ENCODE results near the gene RHOB.

The RHOB gene

GRCh38 chr2:20474757-20475566 lies 28.1 kb downstream of the RHOB start:
- H3K4me1 ChIP-seq (ENCODE audit: control insufficient read depth, insufficient read depth, low read length, poor library complexity, severe bottlenecking) = no peaks in the 10 kb centered on the region
- no peak for DNase-seq
- H3K36me3 ChIP-seq (ENCODE audit: control insufficient read depth, insufficient read depth, low read length) = no peaks in the 10 kb centered on the region
- no peak overlapping the region for H3K4me3 ChIP-seq (ENCODE audit: insufficient read depth, low read depth, low read length, poor library complexity, severe bottlenecking)
- H3K27me3 ChIP-seq (replicated peaks; ENCODE audit: control insufficient read depth, insufficient read depth, low read length, poor library complexity, severe bottlenecking) = no peaks in the 10 kb centered on the region
- no peak overlapping the region for H3K27ac ChIP-seq (ENCODE audit: insufficient read depth, low read length, poor library complexity, severe bottlenecking)
- H3K9me3 ChIP-seq (ENCODE audit: control insufficient read depth, low read length) = no peaks in the 10 kb centered on the region

- Histone ChIP-seq H3K27me3 (replicated peaks; ENCODE audit: control insufficient read depth, insufficient read depth, low read length, poor library complexity, severe bottlenecking) (no peaks in the 10 kb centered on the region), H3K4me3 (ENCODE audit: insufficient read depth, low read depth, low read length, poor library complexity, severe bottlenecking) (no peak overlapping the region), H3K9me3 (ENCODE audit: control insufficient read depth, low read length) (no peaks in the 10 kb centered on the region), H3K27ac (ENCODE audit: insufficient read depth, low read length, poor library complexity, severe bottlenecking) (no peak overlapping the region), H3K4me1 (ENCODE audit: control insufficient read depth, insufficient read depth, low read length, poor library complexity, severe bottlenecking) (no peaks in the 10 kb centered on the region), H3K36me3 (ENCODE audit: control insufficient read depth, insufficient read depth, low read length) (no peaks in the 10 kb centered on the region)
- DNase-seq = no peak
Measured at GRCh38 chr2:20475567-20475952, 28.7 kb downstream of the RHOB start.

- Histone ChIP-seq H3K4me3 (ENCODE audit: insufficient read depth, low read depth, low read length, poor library complexity, severe bottlenecking) (no peak overlapping the region), H3K9me3 (ENCODE audit: control insufficient read depth, low read length) (no peaks in the 10 kb centered on the region), H3K4me1 (ENCODE audit: control insufficient read depth, insufficient read depth, low read length, poor library complexity, severe bottlenecking) (no peaks in the 10 kb centered on the region), H3K27ac (ENCODE audit: insufficient read depth, low read length, poor library complexity, severe bottlenecking) (no peak overlapping the region), H3K27me3 (replicated peaks; ENCODE audit: control insufficient read depth, insufficient read depth, low read length, poor library complexity, severe bottlenecking) (no peaks in the 10 kb centered on the region), H3K36me3 (ENCODE audit: control insufficient read depth, insufficient read depth, low read length) (no peaks in the 10 kb centered on the region)
- DNase-seq = no peak
Measured at GRCh38 chr2:20476481-20476880, 29.6 kb downstream of the RHOB start.

GRCh38 chr2:20476950-20477349 lies 30.1 kb downstream of the RHOB start:
- no peaks in the 10 kb centered on the region for H3K9me3 ChIP-seq (ENCODE audit: control insufficient read depth, low read length)
- H3K4me1 ChIP-seq (ENCODE audit: control insufficient read depth, insufficient read depth, low read length, poor library complexity, severe bottlenecking) = no peaks in the 10 kb centered on the region
- no peak overlapping the region for H3K27ac ChIP-seq (ENCODE audit: insufficient read depth, low read length, poor library complexity, severe bottlenecking)
- H3K4me3 ChIP-seq (ENCODE audit: insufficient read depth, low read depth, low read length, poor library complexity, severe bottlenecking) = no peak overlapping the region
- H3K36me3 ChIP-seq (ENCODE audit: control insufficient read depth, insufficient read depth, low read length) = no peaks in the 10 kb centered on the region
- no peak for DNase-seq
- H3K27me3 ChIP-seq (replicated peaks; ENCODE audit: control insufficient read depth, insufficient read depth, low read length, poor library complexity, severe bottlenecking) = no peaks in the 10 kb centered on the region

- Histone ChIP-seq H3K4me3 (ENCODE audit: insufficient read depth, low read depth, low read length, poor library complexity, severe bottlenecking) (no peak overlapping the region), H3K27me3 (replicated peaks; ENCODE audit: control insufficient read depth, insufficient read depth, low read length, poor library complexity, severe bottlenecking) (no peaks in the 10 kb centered on the region), H3K4me1 (ENCODE audit: control insufficient read depth, insufficient read depth, low read length, poor library complexity, severe bottlenecking) (no peaks in the 10 kb centered on the region), H3K9me3 (ENCODE audit: control insufficient read depth, low read length) (no peaks in the 10 kb centered on the region), H3K36me3 (ENCODE audit: control insufficient read depth, insufficient read depth, low read length) (no peaks in the 10 kb centered on the region), H3K27ac (ENCODE audit: insufficient read depth, low read length, poor library complexity, severe bottlenecking) (no peak overlapping the region)
- DNase-seq = no peak
Measured at GRCh38 chr2:20478961-20479360, 32.1 kb downstream of the RHOB start.

GRCh38 chr2:20479835-20480234 lies 33.0 kb downstream of the RHOB start:
- no peaks in the 10 kb centered on the region for H3K36me3 ChIP-seq (ENCODE audit: control insufficient read depth, insufficient read depth, low read length)
- H3K4me3 ChIP-seq (ENCODE audit: insufficient read depth, low read depth, low read length, poor library complexity, severe bottlenecking) = no peak overlapping the region
- no peak overlapping the region for H3K27ac ChIP-seq (ENCODE audit: insufficient read depth, low read length, poor library complexity, severe bottlenecking)
- H3K27me3 ChIP-seq (replicated peaks; ENCODE audit: control insufficient read depth, insufficient read depth, low read length, poor library complexity, severe bottlenecking) = no peaks in the 10 kb centered on the region
- no peak for DNase-seq
- H3K4me1 ChIP-seq (ENCODE audit: control insufficient read depth, insufficient read depth, low read length, poor library complexity, severe bottlenecking) = no peaks in the 10 kb centered on the region
- H3K9me3 ChIP-seq (ENCODE audit: control insufficient read depth, low read length) = no peaks in the 10 kb centered on the region

- no peaks in the 10 kb centered on the region for H3K9me3 ChIP-seq (ENCODE audit: control insufficient read depth, low read length)
- H3K4me3 ChIP-seq (ENCODE audit: insufficient read depth, low read depth, low read length, poor library complexity, severe bottlenecking) = no peak overlapping the region
- H3K27ac ChIP-seq (ENCODE audit: insufficient read depth, low read length, poor library complexity, severe bottlenecking) = no peak overlapping the region
- no peaks in the 10 kb centered on the region for H3K27me3 ChIP-seq (replicated peaks; ENCODE audit: control insufficient read depth, insufficient read depth, low read length, poor library complexity, severe bottlenecking)
- no peaks in the 10 kb centered on the region for H3K36me3 ChIP-seq (ENCODE audit: control insufficient read depth, insufficient read depth, low read length)
- DNase-seq = no peak
- H3K4me1 ChIP-seq (ENCODE audit: control insufficient read depth, insufficient read depth, low read length, poor library complexity, severe bottlenecking) = no peaks in the 10 kb centered on the region
Measured at GRCh38 chr2:20480913-20481312, 34.0 kb downstream of the RHOB start.

GRCh38 chr2:20481798-20482405 lies 35.0 kb downstream of the RHOB start:
- Histone ChIP-seq H3K27ac (ENCODE audit: insufficient read depth, low read length, poor library complexity, severe bottlenecking) (no peak overlapping the region), H3K4me3 (ENCODE audit: insufficient read depth, low read depth, low read length, poor library complexity, severe bottlenecking) (no peak overlapping the region), H3K4me1 (ENCODE audit: control insufficient read depth, insufficient read depth, low read length, poor library complexity, severe bottlenecking) (no peaks in the 10 kb centered on the region), H3K9me3 (ENCODE audit: control insufficient read depth, low read length) (no peaks in the 10 kb centered on the region), H3K36me3 (ENCODE audit: control insufficient read depth, insufficient read depth, low read length) (no peaks in the 10 kb centered on the region), H3K27me3 (replicated peaks; ENCODE audit: control insufficient read depth, insufficient read depth, low read length, poor library complexity, severe bottlenecking) (no peaks in the 10 kb centered on the region)
- DNase-seq = no peak

- no peaks in the 10 kb centered on the region for H3K27me3 ChIP-seq (replicated peaks; ENCODE audit: control insufficient read depth, insufficient read depth, low read length, poor library complexity, severe bottlenecking)
- DNase-seq = no peak
- no peaks in the 10 kb centered on the region for H3K9me3 ChIP-seq (ENCODE audit: control insufficient read depth, low read length)
- no peaks in the 10 kb centered on the region for H3K4me1 ChIP-seq (ENCODE audit: control insufficient read depth, insufficient read depth, low read length, poor library complexity, severe bottlenecking)
- H3K27ac ChIP-seq (ENCODE audit: insufficient read depth, low read length, poor library complexity, severe bottlenecking) = no peak overlapping the region
- H3K4me3 ChIP-seq (ENCODE audit: insufficient read depth, low read depth, low read length, poor library complexity, severe bottlenecking) = no peak overlapping the region
- no peaks in the 10 kb centered on the region for H3K36me3 ChIP-seq (ENCODE audit: control insufficient read depth, insufficient read depth, low read length)
Measured at GRCh38 chr2:20482725-20483124, 35.9 kb downstream of the RHOB start.

GRCh38 chr2:20483194-20483895 lies 36.5 kb downstream of the RHOB start:
- H3K4me1 ChIP-seq (ENCODE audit: control insufficient read depth, insufficient read depth, low read length, poor library complexity, severe bottlenecking) = no peaks in the 10 kb centered on the region
- no peaks in the 10 kb centered on the region for H3K27me3 ChIP-seq (replicated peaks; ENCODE audit: control insufficient read depth, insufficient read depth, low read length, poor library complexity, severe bottlenecking)
- no peak overlapping the region for H3K27ac ChIP-seq (ENCODE audit: insufficient read depth, low read length, poor library complexity, severe bottlenecking)
- H3K4me3 ChIP-seq (ENCODE audit: insufficient read depth, low read depth, low read length, poor library complexity, severe bottlenecking) = no peak overlapping the region
- H3K36me3 ChIP-seq (ENCODE audit: control insufficient read depth, insufficient read depth, low read length) = no peaks in the 10 kb centered on the region
- no peak for DNase-seq
- H3K9me3 ChIP-seq (ENCODE audit: control insufficient read depth, low read length) = no peaks in the 10 kb centered on the region

All from effector memory CD4-positive, alpha-beta T cell (primary cell).